Stomach smooth muscle (tissue), 2 donors: ENCODE data around the gene KSR2.

Experiments used
- H3K27ac ChIP-seq: one replicate; pipeline ENCODE4 v1.7.0; 2013; ENCODE audit warnings: mild to moderate bottlenecking, low read length, inconsistent platforms
- H3K27me3 ChIP-seq, 2 donors: one replicate each; pipeline ENCODE4 v1.7.0; 2013; ENCODE audit warnings: low read length in 2 of 2; ENCODE audit not compliant: insufficient read depth in 2 of 2, control insufficient read depth in 1 of 2
- H3K36me3 ChIP-seq, 2 donors: one replicate each; pipeline ENCODE4 v1.7.0; 2013; ENCODE audit warnings: low read length in 2 of 2; ENCODE audit not compliant: control insufficient read depth in 2 of 2, insufficient read depth in 2 of 2
- H3K4me1 ChIP-seq: one replicate; pipeline ENCODE4 v1.7.0; 2013; ENCODE audit warnings: low read length; ENCODE audit not compliant: control insufficient read depth, insufficient read depth
- H3K4me3 ChIP-seq, 2 donors: one replicate each; pipeline ENCODE4 v1.7.0; 2013; ENCODE audit warnings: low read length in 2 of 2
- H3K9ac ChIP-seq, 2 donors: one replicate each; pipeline ENCODE4 v1.7.0; 2013; ENCODE audit warnings: low read length in 2 of 2, mild to moderate bottlenecking in 1 of 2
- H3K9me3 ChIP-seq, 2 donors: one replicate each; pipeline ENCODE4 v1.7.0; 2013; ENCODE audit warnings: low read length in 2 of 2; ENCODE audit not compliant: control insufficient read depth in 2 of 2
- donor health status: healthy.
- donor health status: Pancreatic carcinoma.

The KSR2 gene

DNA sequence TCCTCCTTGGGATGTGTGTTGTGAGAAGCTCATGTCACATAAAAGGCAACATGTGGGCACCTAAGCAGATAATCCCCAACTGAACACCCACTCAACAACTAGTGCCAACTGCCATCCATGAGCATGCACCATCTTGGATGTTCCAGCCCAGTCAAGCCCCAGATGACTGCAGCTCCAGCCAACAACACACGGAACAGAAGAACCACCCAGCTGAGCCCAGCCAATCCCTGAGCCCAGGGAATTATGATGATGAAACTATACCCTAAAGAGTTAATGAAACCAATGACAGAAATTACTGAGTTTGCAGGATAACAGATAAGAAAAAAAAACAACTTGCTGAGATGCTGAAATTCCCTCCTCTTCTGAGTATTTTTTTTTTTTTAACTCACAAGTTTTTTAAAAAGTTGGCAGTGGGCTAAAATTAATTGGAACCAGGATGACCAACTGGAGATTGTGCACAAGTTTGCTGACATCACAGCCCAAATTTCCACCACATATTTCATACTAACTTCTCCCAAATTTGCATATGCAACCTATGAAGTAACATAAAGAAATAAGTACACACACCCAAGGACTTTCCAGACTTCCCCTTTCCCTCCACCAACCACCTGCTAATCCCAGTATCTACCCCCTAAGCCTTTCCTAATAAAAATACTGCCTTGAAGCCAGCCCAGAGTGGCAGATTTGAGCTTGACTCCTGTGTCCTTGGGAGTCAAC lies 124.5 kb downstream of the KSR2 start:
- Histone ChIP-seq H3K27ac (no peak overlapping the region), H3K4me3 (no peak overlapping the region), H3K27me3 (peaks cover 5 to 26% of the 10 kb centered on the region in 2 donors), H3K9me3 (peaks cover 0 to 3% of the 10 kb centered on the region in 2 donors), H3K36me3 (no peaks in the 10 kb centered on the region), H3K9ac (no peak overlapping the region), H3K4me1 (no peaks in the 10 kb centered on the region)

- Histone ChIP-seq H3K27me3 (peaks cover 13 to 15% of the 10 kb centered on the region in 2 donors), H3K27ac (no peak overlapping the region), H3K4me3 (no peak overlapping the region), H3K9me3 (peaks cover 0 to 3% of the 10 kb centered on the region in 2 donors), H3K4me1 (no peaks in the 10 kb centered on the region), H3K36me3 (no peaks in the 10 kb centered on the region), H3K9ac (no peak overlapping the region)
These were observed 126.2 kb downstream of the KSR2 start for GRCh38 chr12:117842630-117843029.

GRCh38 chr12:117842220-117842619 lies 126.6 kb downstream of the KSR2 start:
- peaks cover 1% of the 10 kb centered on the region for H3K4me1 ChIP-seq
- H3K36me3 ChIP-seq = no peaks in the 10 kb centered on the region
- H3K4me3 ChIP-seq = no peak overlapping the region
- peaks cover 13 to 15% of the 10 kb centered on the region in 2 donors for H3K27me3 ChIP-seq
- no peak overlapping the region for H3K9ac ChIP-seq
- no peak overlapping the region for H3K27ac ChIP-seq
- peaks cover 0 to 3% of the 10 kb centered on the region in 2 donors for H3K9me3 ChIP-seq

GRCh38 chr12:117837737-117838050 lies 131.1 kb downstream of the KSR2 start:
- no peaks in the 10 kb centered on the region for H3K36me3 ChIP-seq

DNA sequence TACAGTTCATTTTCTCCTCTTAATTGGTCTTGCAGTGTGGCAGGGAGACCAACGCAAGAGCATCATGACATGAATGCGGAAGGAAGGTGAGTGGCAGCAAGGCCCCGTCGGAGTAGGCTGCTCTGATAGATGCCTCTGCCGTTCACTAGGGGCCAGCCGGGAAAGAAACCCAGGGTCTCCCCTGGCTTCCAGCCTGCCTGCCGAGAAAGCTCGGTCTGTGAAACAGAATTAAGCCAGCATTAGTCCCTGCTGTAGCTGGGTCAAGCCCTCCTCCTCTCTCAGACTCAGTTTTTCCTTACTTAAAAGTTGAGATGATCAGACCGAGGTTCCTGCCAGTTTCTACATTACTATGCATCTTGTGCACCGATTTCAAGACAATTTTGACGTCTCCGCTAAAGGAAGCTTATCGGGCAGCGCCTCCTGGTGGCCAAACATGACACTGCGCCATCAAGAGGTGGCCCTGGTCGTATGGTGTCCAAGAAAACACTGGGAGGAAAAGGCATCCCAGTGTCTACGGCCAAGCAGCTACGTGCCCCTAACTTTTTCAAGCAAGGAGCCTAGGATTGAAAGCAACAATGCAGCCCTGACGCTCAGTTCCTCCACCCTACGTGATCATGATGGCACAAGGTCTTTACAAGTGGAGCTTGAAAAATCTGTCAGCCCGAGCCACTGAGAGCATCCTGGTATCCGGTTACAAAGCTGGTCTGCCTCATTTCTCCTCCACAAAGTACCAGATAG lies 131.6 kb downstream of the KSR2 start:
- Histone ChIP-seq H3K9me3 (no peaks in the 10 kb centered on the region), H3K27ac (no peak overlapping the region), H3K27me3 (peaks cover 16 to 28% of the 10 kb centered on the region in 2 donors), H3K4me1 (peaks cover 6% of the 10 kb centered on the region), H3K9ac (no peak overlapping the region), H3K4me3 (peak overlapping the region; percentile 43 to 44), H3K36me3 (no peaks in the 10 kb centered on the region)

More at GRCh38 chr12:117837737-117838050, 131.1 kb downstream of the KSR2 start:
- Histone ChIP-seq H3K4me1 (peaks cover 6% of the 10 kb centered on the region), H3K9me3 (no peaks in the 10 kb centered on the region), H3K9ac (no peak overlapping the region), H3K4me3 (no peak overlapping the region), H3K27ac (no peak overlapping the region), H3K27me3 (peaks cover 20 to 24% of the 10 kb centered on the region in 2 donors)

DNA sequence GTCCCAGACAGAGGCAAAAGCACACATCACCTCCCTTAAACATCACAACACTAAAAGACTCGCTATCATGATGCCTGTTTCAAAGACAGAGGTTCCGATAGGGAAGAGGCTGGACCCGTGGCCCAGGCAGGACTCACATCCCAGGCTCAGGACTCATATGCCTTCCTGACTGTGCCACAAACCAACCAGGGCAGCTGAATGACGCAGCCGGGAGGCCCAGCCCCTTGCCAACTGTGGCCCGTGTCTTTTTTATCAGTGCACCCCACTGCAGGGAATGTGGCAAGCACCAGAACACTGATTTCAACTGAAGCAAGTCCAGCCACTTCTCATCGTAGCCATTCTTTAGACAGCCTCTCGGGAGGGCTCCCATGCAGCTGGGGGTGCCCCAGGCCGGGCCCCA lies 132.3 kb downstream of the KSR2 start:
- Histone ChIP-seq H3K9ac (no peak overlapping the region), H3K4me1 (peaks cover 6% of the 10 kb centered on the region), H3K27me3 (peaks cover 14 to 25% of the 10 kb centered on the region in 2 donors), H3K27ac (no peak overlapping the region), H3K9me3 (no peaks in the 10 kb centered on the region), H3K4me3 (no peak overlapping the region), H3K36me3 (no peaks in the 10 kb centered on the region)

DNA sequence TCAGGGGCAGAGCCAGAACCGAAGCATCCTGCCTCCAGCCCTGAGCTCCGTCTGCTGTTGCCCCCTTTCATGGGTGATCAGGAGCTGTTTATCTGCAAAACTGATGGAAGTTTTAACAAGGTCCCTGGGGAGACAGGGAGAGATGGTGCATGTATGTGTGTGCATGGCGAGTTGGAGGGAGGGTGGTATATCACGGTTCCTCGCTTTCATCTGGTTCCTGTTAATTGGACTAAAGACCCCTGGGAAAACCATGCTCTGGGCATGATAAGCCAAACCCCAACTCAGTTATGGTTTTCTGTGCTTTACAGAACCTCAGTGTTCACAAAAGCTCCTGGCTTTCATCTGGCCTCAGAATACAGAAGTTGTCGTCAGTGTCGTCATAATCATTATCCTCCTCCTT lies 133.6 kb downstream of the KSR2 start:
- Histone ChIP-seq H3K9me3 (no peaks in the 10 kb centered on the region), H3K27me3 (peaks cover 14 to 21% of the 10 kb centered on the region in 2 donors), H3K4me3 (no peak overlapping the region), H3K4me1 (peaks cover 6% of the 10 kb centered on the region), H3K9ac (no peak overlapping the region), H3K27ac (no peak overlapping the region), H3K36me3 (no peaks in the 10 kb centered on the region)

DNA sequence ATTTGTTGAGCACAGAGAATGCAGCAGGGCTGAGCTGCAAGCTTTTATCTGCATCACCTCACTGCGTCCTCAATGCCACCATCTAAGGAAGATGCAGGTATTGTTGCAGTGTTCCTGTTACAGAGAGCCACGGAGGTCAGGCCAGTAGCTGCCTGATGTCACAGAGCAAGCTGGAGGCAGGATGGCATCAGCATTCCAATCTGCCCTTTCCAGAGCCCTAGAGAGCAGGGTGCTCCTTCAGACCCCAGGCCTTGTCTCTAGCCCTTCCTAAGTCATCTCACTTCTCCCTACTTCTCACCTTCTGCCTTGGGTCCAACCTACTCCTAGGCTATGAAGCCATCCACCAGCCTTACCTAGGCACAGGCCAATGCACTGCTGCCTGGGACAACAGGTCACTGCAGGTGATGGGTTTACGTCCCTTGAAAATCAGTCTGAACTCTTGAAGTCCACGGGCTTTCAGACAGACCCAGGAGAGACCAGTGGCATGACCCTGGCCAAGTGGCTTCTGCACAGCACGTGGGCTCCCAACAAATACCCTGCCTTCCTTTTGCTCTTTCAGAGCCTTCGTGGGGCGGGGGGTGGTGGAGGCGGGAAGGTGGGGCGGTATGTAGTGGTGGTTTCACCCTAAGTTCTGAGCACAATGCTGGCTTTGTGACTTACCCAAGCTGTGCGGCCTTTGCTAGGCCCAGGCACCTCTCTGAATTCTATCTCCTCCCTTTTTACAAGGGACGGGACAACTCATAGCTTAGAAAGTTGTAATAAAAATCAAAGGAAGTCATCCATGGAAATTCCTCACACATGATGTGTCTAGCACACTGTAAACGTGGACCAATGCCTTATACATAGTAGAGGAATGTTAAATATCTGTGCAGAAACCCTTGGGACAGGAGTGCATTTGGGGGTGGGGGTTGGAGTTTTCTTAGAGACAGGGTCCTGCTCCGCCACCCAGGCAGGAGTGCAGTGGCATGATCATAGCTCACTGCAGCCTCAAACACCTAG lies 136.0 kb downstream of the KSR2 start:
- Histone ChIP-seq H3K27me3 (peaks cover 7 to 18% of the 10 kb centered on the region in 2 donors), H3K36me3 (no peaks in the 10 kb centered on the region), H3K4me3 (no peak overlapping the region), H3K27ac (no peak overlapping the region), H3K4me1 (peaks cover 6% of the 10 kb centered on the region), H3K9ac (no peak overlapping the region), H3K9me3 (peaks cover 7 to 12% of the 10 kb centered on the region in 2 donors)

GRCh38 chr12:117830471-117830870 lies 138.3 kb downstream of the KSR2 start:
- no peaks in the 10 kb centered on the region for H3K36me3 ChIP-seq
- H3K9me3 ChIP-seq = peaks cover 7 to 12% of the 10 kb centered on the region in 2 donors
- H3K4me3 ChIP-seq = no peak overlapping the region
- H3K27me3 ChIP-seq = peaks cover 0 to 10% of the 10 kb centered on the region in 2 donors
- H3K9ac ChIP-seq = no peak overlapping the region
- H3K4me1 ChIP-seq = no peaks in the 10 kb centered on the region
- H3K27ac ChIP-seq = no peak overlapping the region

- H3K27me3 ChIP-seq = peaks cover 0 to 4% of the 10 kb centered on the region in 2 donors
- no peaks in the 10 kb centered on the region for H3K4me1 ChIP-seq
- H3K36me3 ChIP-seq = no peaks in the 10 kb centered on the region
- no peak overlapping the region for H3K4me3 ChIP-seq
- no peak overlapping the region for H3K9ac ChIP-seq
- peaks cover 7 to 12% of the 10 kb centered on the region in 2 donors for H3K9me3 ChIP-seq
- no peak overlapping the region for H3K27ac ChIP-seq
These were observed 139.7 kb downstream of the KSR2 start for GRCh38 chr12:117829108-117829507.
